ENCODE results near the gene CDYL2. TPM values are rescaled to one million over a fixed set of nuclear protein-coding genes. Genes with fewer than 3 reads are reported as not detected.

CDYL2 gene
- total and polyA plus RNA-seq, 5 donors from 2014 or later: 1.2 to 37.6 (median 1.6) TPM

DNA sequence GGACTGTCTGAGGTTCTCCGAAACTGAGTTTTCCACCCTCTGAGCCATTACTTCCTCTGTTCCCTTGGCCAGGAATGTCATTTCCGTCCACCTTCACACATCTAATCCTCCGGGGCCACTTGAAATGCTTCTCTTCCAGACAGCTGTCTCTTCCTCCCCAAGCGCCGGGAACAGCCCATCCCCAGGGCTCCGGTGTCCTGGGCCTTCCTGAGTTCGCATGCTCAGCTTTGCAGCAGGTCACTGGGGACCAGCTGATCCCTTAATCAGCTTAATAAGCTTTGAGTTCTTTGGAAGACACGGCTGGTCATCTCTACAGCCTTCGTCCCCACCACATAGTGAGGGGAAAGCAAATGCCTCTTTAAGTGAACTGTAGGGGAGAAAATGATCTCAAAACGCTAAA, 140.2 kb downstream of the CDYL2 start:
- DNase-seq: no peak
- no peaks in the 10 kb centered on the region for H3K27me3 Mint-ChIP-seq
- H3K27ac ChIP-seq (ENCODE audit: insufficient read depth, low read length, poor library complexity, severe bottlenecking): no peak overlapping the region
- H3K36me3 ChIP-seq (ENCODE audit: control insufficient read depth, insufficient read depth, low read length): no peaks in the 10 kb centered on the region
- H3K4me1 Mint-ChIP-seq: peaks cover 5 to 18% (median 10%) of the 10 kb centered on the region in 4 donors
- H3K9me3 ChIP-seq (ENCODE audit: control insufficient read depth in 2 of 2, low read length in 2 of 2): peaks cover 0 to 7% of the 10 kb centered on the region in 2 experiments
- H3K36me3 Mint-ChIP-seq: peaks cover 28% of the 10 kb centered on the region
- no peak overlapping the region for H3K4me3 Mint-ChIP-seq
- H3K4me3 ChIP-seq (ENCODE audit: low read depth, low read length): no peak overlapping the region
- peaks cover 0 to 12% (median 4%) of the 10 kb centered on the region in 7 donors for H3K9me3 Mint-ChIP-seq
- H3K4me1 ChIP-seq (ENCODE audit: control insufficient read depth, insufficient read depth, low read length, poor library complexity, severe bottlenecking): no peaks in the 10 kb centered on the region
- no peaks in the 10 kb centered on the region for H3K27me3 ChIP-seq (ENCODE audit: control insufficient read depth, insufficient read depth, low read length)
- ATAC-seq (ENCODE audit: low read depth in 2 of 2): no peak
- no peak overlapping the region for H3K27ac Mint-ChIP-seq

DNA sequence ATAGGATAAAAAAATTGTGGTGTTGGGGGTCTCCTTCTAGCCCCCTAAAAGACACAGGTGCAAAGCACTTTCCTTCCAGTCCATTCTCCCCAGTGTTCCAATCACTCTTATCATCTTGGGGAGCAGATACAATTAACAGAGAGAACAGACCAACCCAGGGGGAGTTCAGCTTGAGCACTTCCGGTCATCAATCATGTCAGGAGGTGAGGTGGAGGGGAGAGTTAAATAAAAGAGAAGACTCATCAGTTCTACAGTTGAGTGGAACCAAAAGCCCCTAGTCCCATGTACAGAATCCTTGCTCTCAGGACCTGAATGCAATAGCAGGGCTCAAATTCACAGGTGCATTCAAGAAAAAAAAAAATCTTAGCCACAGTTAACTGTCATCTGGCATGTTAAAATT, 141.3 kb downstream of the CDYL2 start:
- Histone ChIP-seq H3K4me1 (ENCODE audit: control insufficient read depth, insufficient read depth, low read length, poor library complexity, severe bottlenecking) (no peaks in the 10 kb centered on the region), H3K27ac (ENCODE audit: insufficient read depth, low read length, poor library complexity, severe bottlenecking) (no peak overlapping the region), H3K9me3 (ENCODE audit: control insufficient read depth in 2 of 2, low read length in 2 of 2) (peaks cover 0 to 7% of the 10 kb centered on the region in 2 experiments), H3K36me3 (ENCODE audit: control insufficient read depth, insufficient read depth, low read length) (no peaks in the 10 kb centered on the region), H3K27me3 (ENCODE audit: control insufficient read depth, insufficient read depth, low read length) (no peaks in the 10 kb centered on the region), H3K4me3 (ENCODE audit: low read depth, low read length) (no peak overlapping the region)
- H3K36me3 Mint-ChIP-seq: peaks cover 24% of the 10 kb centered on the region
- no peak for DNase-seq
- ATAC-seq (ENCODE audit: low read depth in 2 of 2): no peak
- H3K4me3 Mint-ChIP-seq: no peak overlapping the region
- H3K4me1 Mint-ChIP-seq: peaks cover 5 to 17% (median 14%) of the 10 kb centered on the region in 4 donors
- peak overlapping the region in 1 of 3 donors; percentile 25 for H3K27ac Mint-ChIP-seq
- H3K27me3 Mint-ChIP-seq: no peaks in the 10 kb centered on the region
- peaks cover 0 to 12% (median 4%) of the 10 kb centered on the region in 7 donors for H3K9me3 Mint-ChIP-seq

DNA sequence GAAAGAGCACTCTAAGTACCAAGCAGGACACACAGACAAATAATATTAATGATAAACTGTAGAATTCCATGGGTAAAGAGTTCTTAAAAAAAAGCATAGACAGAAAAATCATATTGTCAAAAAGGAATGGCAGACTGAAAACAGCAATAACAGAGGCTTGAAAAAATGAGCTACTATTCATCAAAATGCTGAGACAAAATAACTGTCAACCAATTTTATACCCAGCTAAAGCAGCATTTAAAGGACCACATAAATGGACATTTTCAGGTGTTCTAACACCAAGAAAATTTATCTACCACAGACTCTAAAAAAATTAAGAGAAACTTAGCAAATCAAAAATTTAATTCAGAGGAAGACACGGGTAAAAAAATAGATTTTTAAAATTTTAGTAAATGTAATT, 144.5 kb downstream of the CDYL2 start:
- Histone ChIP-seq H3K4me1 (ENCODE audit: control insufficient read depth, insufficient read depth, low read length, poor library complexity, severe bottlenecking) (peaks cover 19% of the 10 kb centered on the region), H3K36me3 (ENCODE audit: control insufficient read depth, insufficient read depth, low read length) (no peaks in the 10 kb centered on the region), H3K27ac (ENCODE audit: insufficient read depth, low read length, poor library complexity, severe bottlenecking) (no peak overlapping the region), H3K9me3 (ENCODE audit: control insufficient read depth in 2 of 2, low read length in 2 of 2) (peaks cover 0 to 7% of the 10 kb centered on the region in 2 experiments), H3K4me3 (ENCODE audit: low read depth, low read length) (no peak overlapping the region), H3K27me3 (ENCODE audit: control insufficient read depth, insufficient read depth, low read length) (no peaks in the 10 kb centered on the region)
- no peak for DNase-seq
- no peak overlapping the region for H3K27ac Mint-ChIP-seq
- H3K9me3 Mint-ChIP-seq: peaks cover 0 to 12% (median 4%) of the 10 kb centered on the region in 7 donors
- no peaks in the 10 kb centered on the region for H3K27me3 Mint-ChIP-seq
- no peak overlapping the region for H3K4me3 Mint-ChIP-seq
- no peak for ATAC-seq (ENCODE audit: low read depth in 2 of 2)
- peaks cover 14% of the 10 kb centered on the region for H3K36me3 Mint-ChIP-seq
- peaks cover 23 to 44% (median 32%) of the 10 kb centered on the region in 4 donors for H3K4me1 Mint-ChIP-seq

DNA sequence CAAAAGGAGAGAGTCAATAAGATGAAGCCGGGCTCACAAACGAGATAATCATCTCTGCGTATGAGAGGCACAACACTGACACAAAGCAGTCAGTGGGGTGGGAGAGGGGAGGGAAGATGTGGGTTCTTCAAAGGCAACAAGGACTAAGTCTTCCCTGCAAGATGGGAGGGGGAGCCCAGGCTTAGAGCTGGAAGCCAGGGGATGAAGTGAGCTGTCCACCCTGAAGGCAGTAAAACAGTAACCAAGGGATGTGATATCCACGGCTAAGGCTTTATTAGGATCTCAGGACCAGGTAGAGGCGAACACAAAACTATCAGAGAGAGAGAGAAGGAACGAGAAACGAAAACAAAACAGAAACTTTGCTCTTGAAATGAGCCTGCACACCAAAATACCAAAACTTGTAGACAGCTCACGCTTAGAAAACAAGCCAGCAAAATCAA, 147.7 kb downstream of the CDYL2 start:
- Histone ChIP-seq H3K4me3 (ENCODE audit: low read depth, low read length) (peak overlapping the region; percentile 84), H3K9me3 (ENCODE audit: control insufficient read depth in 2 of 2, low read length in 2 of 2) (peaks cover 0 to 7% of the 10 kb centered on the region in 2 experiments), H3K36me3 (ENCODE audit: control insufficient read depth, insufficient read depth, low read length) (no peaks in the 10 kb centered on the region), H3K4me1 (ENCODE audit: control insufficient read depth, insufficient read depth, low read length, poor library complexity, severe bottlenecking) (peaks cover 19% of the 10 kb centered on the region), H3K27ac (ENCODE audit: insufficient read depth, low read length, poor library complexity, severe bottlenecking) (peak overlapping the region; percentile 87), H3K27me3 (ENCODE audit: control insufficient read depth, insufficient read depth, low read length) (no peaks in the 10 kb centered on the region)
- no peaks in the 10 kb centered on the region for H3K27me3 Mint-ChIP-seq
- H3K27ac Mint-ChIP-seq: peak overlapping the region; percentile 87 to 98 (median 94)
- H3K4me1 Mint-ChIP-seq: peaks cover 23 to 44% (median 33%) of the 10 kb centered on the region in 4 donors
- DNase-seq (peak in 2 of 3 donors; percentile 55 to 78), ATAC-seq (ENCODE audit: low read depth in 2 of 2) (peak; percentile 76 to 78)
- peak overlapping the region; percentile 79 to 89 (median 84) for H3K4me3 Mint-ChIP-seq
- H3K9me3 Mint-ChIP-seq: peaks cover 0 to 12% (median 1%) of the 10 kb centered on the region in 7 donors
- H3K36me3 Mint-ChIP-seq: peaks cover 14% of the 10 kb centered on the region

DNA sequence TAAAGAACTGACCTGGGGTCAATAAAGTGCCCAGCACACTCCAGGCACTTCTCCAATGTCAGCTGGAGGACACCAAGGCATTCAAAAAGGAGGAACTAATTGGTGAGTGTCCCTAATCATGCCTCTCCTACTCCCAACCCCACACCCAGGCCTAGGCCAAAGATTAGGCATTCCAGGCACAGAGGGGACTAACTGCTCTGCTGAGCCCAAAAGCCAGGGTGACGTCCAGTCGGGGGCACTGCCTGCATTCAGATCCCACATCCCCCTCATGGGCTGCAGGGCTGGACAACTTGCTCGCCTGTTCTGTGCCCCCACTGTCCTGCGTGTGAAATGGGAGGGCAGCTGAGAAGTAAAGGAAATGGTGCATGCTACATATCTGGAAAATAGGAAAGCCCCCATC, 148.2 kb downstream of the CDYL2 start:
- Mint-ChIP-seq H3K36me3 (peaks cover 14% of the 10 kb centered on the region), H3K27ac (peak overlapping the region; percentile 87 to 98 (median 94)), H3K4me3 (peak overlapping the region; percentile 79 to 89 (median 84)), H3K4me1 (peaks cover 23 to 44% (median 35%) of the 10 kb centered on the region in 4 donors), H3K27me3 (no peaks in the 10 kb centered on the region), H3K9me3 (peaks cover 0 to 12% (median 1%) of the 10 kb centered on the region in 7 donors)
- H3K27me3 ChIP-seq (ENCODE audit: control insufficient read depth, insufficient read depth, low read length): no peaks in the 10 kb centered on the region
- ATAC-seq (ENCODE audit: low read depth in 2 of 2): no peak
- H3K4me1 ChIP-seq (ENCODE audit: control insufficient read depth, insufficient read depth, low read length, poor library complexity, severe bottlenecking): peaks cover 19% of the 10 kb centered on the region
- peak overlapping the region; percentile 87 for H3K27ac ChIP-seq (ENCODE audit: insufficient read depth, low read length, poor library complexity, severe bottlenecking)
- no peak for DNase-seq
- no peaks in the 10 kb centered on the region for H3K36me3 ChIP-seq (ENCODE audit: control insufficient read depth, insufficient read depth, low read length)
- H3K9me3 ChIP-seq (ENCODE audit: control insufficient read depth in 2 of 2, low read length in 2 of 2): peaks cover 0 to 7% of the 10 kb centered on the region in 2 experiments
- peak overlapping the region; percentile 84 for H3K4me3 ChIP-seq (ENCODE audit: low read depth, low read length)

DNA sequence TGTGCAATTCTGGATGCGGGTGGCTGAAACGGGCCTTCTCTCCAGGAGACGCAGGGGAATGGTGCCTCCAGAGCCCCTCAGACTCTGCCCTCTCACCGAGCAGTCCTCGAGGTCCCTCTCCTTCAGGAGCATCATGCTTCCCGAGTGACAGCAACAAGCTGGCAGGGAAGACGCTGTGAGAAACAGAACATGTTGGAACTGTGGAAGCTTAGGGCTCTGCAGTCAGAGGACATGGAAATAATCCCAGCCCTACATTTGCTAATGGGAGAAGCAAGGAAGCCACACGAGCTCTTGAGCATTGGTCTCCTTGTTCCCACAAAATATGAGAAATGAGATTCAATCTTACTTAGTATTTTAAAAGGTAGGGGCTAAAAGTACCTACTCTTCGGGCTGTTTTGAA, 148.6 kb downstream of the CDYL2 start:
- DNase-seq (no peak), ATAC-seq (ENCODE audit: low read depth in 2 of 2) (no peak)
- Histone ChIP-seq H3K9me3 (ENCODE audit: control insufficient read depth in 2 of 2, low read length in 2 of 2) (peaks cover 0 to 7% of the 10 kb centered on the region in 2 experiments), H3K27ac (ENCODE audit: insufficient read depth, low read length, poor library complexity, severe bottlenecking) (peak overlapping the region; percentile 87), H3K36me3 (ENCODE audit: control insufficient read depth, insufficient read depth, low read length) (no peaks in the 10 kb centered on the region), H3K27me3 (ENCODE audit: control insufficient read depth, insufficient read depth, low read length) (no peaks in the 10 kb centered on the region), H3K4me1 (ENCODE audit: control insufficient read depth, insufficient read depth, low read length, poor library complexity, severe bottlenecking) (peaks cover 19% of the 10 kb centered on the region), H3K4me3 (ENCODE audit: low read depth, low read length) (peak overlapping the region; percentile 84)
- Mint-ChIP-seq H3K36me3 (peaks cover 12% of the 10 kb centered on the region), H3K27me3 (no peaks in the 10 kb centered on the region), H3K4me1 (peaks cover 23 to 42% (median 33%) of the 10 kb centered on the region in 4 donors), H3K9me3 (peaks cover 0 to 12% (median 1%) of the 10 kb centered on the region in 7 donors), H3K27ac (peak overlapping the region; percentile 87 to 98 (median 94)), H3K4me3 (peak overlapping the region in 2 of 4 donors; percentile 79 to 84)

DNA sequence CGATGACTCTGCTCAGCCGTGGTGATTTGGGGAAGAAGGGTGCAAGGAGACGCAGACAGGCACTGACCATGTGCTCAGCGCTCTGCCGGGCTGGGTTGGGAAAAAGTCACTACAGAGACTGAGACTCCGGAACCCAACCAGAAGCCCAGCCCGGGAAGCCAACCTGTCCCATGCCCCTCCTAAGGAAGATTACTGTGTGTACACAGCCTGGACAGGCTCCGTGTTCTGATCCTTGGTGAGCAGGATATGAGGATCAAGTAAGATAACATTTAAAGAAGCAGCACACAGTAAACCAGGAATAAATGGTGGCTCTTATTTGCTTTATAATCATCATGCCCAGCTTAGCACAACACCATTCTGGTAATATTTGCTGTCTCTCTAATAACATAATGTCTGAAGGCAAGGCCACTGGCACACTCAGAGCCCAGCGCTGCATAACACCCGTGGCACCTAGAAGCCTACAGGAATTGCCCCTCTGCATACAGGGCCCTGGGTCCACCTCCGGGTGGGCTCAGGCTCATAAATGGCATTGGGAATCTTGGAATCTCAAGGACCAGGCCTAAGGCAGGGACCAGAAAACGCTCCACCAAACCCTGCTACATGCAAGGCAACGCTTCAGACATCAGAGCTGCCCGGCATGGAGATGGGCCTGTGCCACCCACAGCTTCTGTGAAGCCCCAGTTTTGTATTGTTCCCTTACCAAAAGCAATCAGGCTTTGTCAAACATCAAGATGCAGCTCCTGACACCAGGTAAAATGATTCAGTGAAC, 150.1 kb downstream of the CDYL2 start:
- ATAC-seq (ENCODE audit: low read depth in 2 of 2) (no peak), DNase-seq (no peak)
- Histone ChIP-seq H3K36me3 (ENCODE audit: control insufficient read depth, insufficient read depth, low read length) (no peaks in the 10 kb centered on the region), H3K27me3 (ENCODE audit: control insufficient read depth, insufficient read depth, low read length) (no peaks in the 10 kb centered on the region), H3K9me3 (ENCODE audit: control insufficient read depth in 2 of 2, low read length in 2 of 2) (no peaks in the 10 kb centered on the region), H3K27ac (ENCODE audit: insufficient read depth, low read length, poor library complexity, severe bottlenecking) (no peak overlapping the region), H3K4me1 (ENCODE audit: control insufficient read depth, insufficient read depth, low read length, poor library complexity, severe bottlenecking) (peaks cover 23% of the 10 kb centered on the region), H3K4me3 (ENCODE audit: low read depth, low read length) (no peak overlapping the region)
- Mint-ChIP-seq H3K9me3 (peaks cover 0 to 2% (median 0%) of the 10 kb centered on the region in 7 donors), H3K36me3 (peaks cover 4% of the 10 kb centered on the region), H3K27ac (no peak overlapping the region), H3K27me3 (no peaks in the 10 kb centered on the region), H3K4me3 (no peak overlapping the region), H3K4me1 (peaks cover 23 to 50% (median 40%) of the 10 kb centered on the region in 4 donors)

Data from CD4-positive, CD25-positive, alpha-beta regulatory T cell (primary cell).